HG02759 (cell line): ENCODE data around the gene TRIM32.

Experiments used
- ATAC-seq: cut with Tn5 transposase; IDR thresholded peaks from one replicate; pipeline ENCODE4 v1.9.1; 2021; ENCODE audit warnings: mild to moderate bottlenecking, moderate library complexity; ENCODE audit not compliant: unreplicated experiment

TRIM32 gene

DNA sequence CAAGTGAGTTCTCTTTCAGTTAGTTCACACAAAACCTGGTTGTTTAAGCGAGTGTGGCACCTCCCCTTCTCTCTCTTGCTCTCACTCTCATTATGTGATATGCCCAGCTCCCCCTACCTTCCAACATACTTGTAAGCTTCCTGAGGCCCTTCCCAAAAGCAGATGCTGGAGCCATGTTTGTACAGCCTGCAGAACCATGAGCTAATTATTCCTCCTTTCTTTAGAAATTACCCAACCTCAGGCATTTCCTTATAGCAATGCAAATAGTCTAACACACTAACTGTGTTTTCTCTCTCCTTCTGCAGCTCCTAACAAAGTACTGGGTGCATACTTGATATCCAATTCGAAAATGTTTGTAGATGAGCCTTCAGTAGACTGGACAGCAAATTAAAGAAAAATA is 62.7 kb downstream of the TRIM32 start:
- ATAC-seq: no peak

DNA sequence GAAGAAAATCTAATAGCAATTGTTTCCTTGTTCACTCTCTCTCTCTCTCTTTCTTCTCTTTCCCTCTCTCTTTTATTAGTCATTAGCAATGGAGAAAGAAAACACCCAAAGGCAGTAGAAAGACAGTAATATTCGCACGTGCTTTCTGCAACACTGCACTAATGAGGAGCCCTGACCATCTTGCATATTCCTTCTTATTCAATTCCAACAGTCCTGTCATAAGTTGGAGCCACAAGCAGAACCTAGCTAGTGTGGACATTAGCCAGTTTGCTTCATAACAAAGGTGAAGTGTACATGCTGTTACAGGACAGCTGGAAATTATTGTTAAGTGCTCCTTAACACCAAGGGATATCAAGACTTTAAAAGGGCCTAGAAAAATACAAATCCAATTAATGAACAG is 63.4 kb downstream of the TRIM32 start:
- ATAC-seq: no peak
